ENCODE results near the gene PTPRT. TPM values are rescaled to one million over a fixed set of nuclear protein-coding genes. Genes with fewer than 3 reads are reported as not detected.

Gene PTPRT
- polyA plus RNA-seq, 3 donors, result not detected

GRCh38 chr20:42954951-42955350 lies 234.8 kb downstream of the PTPRT start:
- peaks cover 0 to 1% (median 0%) of the 10 kb centered on the region in 3 donors for H3K27me3 Mint-ChIP-seq (ENCODE audit: low read depth in 3 of 3)
- H3K36me3 Mint-ChIP-seq, result no peaks in the 10 kb centered on the region
- Histone ChIP-seq H3K9ac (ENCODE audit: insufficient read depth, low read length, poor library complexity, severe bottlenecking) (no peak overlapping the region), H3K9me3 (replicated peaks in 1 of 2; ENCODE audit: control insufficient read depth in 1 of 2, insufficient read depth in 1 of 2, low read length in 2 of 2) (peaks cover 5 to 6% of the 10 kb centered on the region in 2 donors), H3K36me3 (replicated peaks in 1 of 2; ENCODE audit: control insufficient read depth in 1 of 2, insufficient read depth in 2 of 2, low read length in 2 of 2) (no peaks in the 10 kb centered on the region), H3K79me2 (ENCODE audit: insufficient read depth, low read length) (no peaks in the 10 kb centered on the region), H3K27ac (ENCODE audit: low read depth in 1 of 2, low read length in 2 of 2) (no peak overlapping the region), H3K27me3 (ENCODE audit: control insufficient read depth in 2 of 2, insufficient read depth in 2 of 2, low read length in 2 of 2) (no peaks in the 10 kb centered on the region), H2AFZ (ENCODE audit: insufficient read depth, low read depth, low read length, poor library complexity, severe bottlenecking) (no peak overlapping the region), H3K4me1 (ENCODE audit: control insufficient read depth in 1 of 2, insufficient read depth in 2 of 2, low read length in 2 of 2) (no peaks in the 10 kb centered on the region), H4K20me1 (ENCODE audit: insufficient read depth, low read length) (no peaks in the 10 kb centered on the region), H3K4me2 (replicated peaks; ENCODE audit: extremely low read depth, low read length, poor library complexity, severe bottlenecking) (no peak overlapping the region), H3K4me3 (replicated peaks in 1 of 3; ENCODE audit: low read depth in 2 of 3, low read length in 3 of 3) (no peak overlapping the region)
- intact Hi-C loops (cut with micrococcal nuclease), result no loop called here
- no peak overlapping the region for H3K27ac Mint-ChIP-seq
- TF ChIP-seq, protein P1, sequence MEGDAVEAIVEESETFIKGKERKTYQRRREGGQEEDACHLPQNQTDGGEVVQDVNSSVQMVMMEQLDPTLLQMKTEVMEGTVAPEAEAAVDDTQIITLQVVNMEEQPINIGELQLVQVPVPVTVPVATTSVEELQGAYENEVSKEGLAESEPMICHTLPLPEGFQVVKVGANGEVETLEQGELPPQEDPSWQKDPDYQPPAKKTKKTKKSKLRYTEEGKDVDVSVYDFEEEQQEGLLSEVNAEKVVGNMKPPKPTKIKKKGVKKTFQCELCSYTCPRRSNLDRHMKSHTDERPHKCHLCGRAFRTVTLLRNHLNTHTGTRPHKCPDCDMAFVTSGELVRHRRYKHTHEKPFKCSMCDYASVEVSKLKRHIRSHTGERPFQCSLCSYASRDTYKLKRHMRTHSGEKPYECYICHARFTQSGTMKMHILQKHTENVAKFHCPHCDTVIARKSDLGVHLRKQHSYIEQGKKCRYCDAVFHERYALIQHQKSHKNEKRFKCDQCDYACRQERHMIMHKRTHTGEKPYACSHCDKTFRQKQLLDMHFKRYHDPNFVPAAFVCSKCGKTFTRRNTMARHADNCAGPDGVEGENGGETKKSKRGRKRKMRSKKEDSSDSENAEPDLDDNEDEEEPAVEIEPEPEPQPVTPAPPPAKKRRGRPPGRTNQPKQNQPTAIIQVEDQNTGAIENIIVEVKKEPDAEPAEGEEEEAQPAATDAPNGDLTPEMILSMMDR (IDR thresholded peaks at IDR 0.05), result no peak
- H3K9me3 Mint-ChIP-seq, result peaks cover 0 to 7% (median 3%) of the 10 kb centered on the region in 7 donors
- 50% methylated on average over 2 of the region's 5 CpGs for WGBS (ENCODE audit: insufficient coverage)
- no peak for DNase-seq
- H3K4me3 Mint-ChIP-seq, result no peak overlapping the region
- no peaks in the 10 kb centered on the region for H3K4me1 Mint-ChIP-seq

DNA sequence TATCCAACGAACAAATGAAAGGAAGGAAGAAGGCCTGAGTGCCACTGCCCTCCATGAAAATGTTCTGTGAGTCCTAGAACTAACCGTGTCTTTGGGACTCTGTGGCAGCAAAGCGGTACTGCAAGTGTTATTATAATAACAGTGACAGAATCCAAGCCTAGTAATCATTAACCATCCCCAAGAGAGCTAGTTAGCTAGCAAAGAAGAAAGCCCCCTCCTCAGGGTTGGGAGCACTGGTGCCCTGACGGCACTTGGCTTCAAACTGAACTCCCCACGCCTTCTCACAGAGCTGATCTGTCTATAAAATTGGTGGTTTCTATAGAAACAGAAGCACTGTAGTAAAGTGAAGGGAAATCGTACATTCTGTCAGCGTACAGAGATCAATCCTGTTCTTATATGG lies 239.8 kb downstream of the PTPRT start:
- TF ChIP-seq, protein P1 (IDR thresholded peaks at IDR 0.05), result no peak
- H3K27me3 ChIP-seq (ENCODE audit: control insufficient read depth in 2 of 2, insufficient read depth in 2 of 2, low read length in 2 of 2), result no peaks in the 10 kb centered on the region
- peaks cover 0 to 1% (median 0%) of the 10 kb centered on the region in 3 donors for H3K27me3 Mint-ChIP-seq (ENCODE audit: low read depth in 3 of 3)
- H4K20me1 ChIP-seq (ENCODE audit: insufficient read depth, low read length), result no peaks in the 10 kb centered on the region
- H2AFZ ChIP-seq (ENCODE audit: insufficient read depth, low read depth, low read length, poor library complexity, severe bottlenecking), result no peak overlapping the region
- no peaks in the 10 kb centered on the region for H3K36me3 Mint-ChIP-seq
- no peak overlapping the region for H3K4me3 ChIP-seq (replicated peaks in 1 of 3; ENCODE audit: low read depth in 2 of 3, low read length in 3 of 3)
- H3K9me3 Mint-ChIP-seq, result peaks cover 7 to 16% (median 10%) of the 10 kb centered on the region in 7 donors
- H3K27ac ChIP-seq (ENCODE audit: low read depth in 1 of 2, low read length in 2 of 2), result no peak overlapping the region
- no peak overlapping the region for H3K4me3 Mint-ChIP-seq
- no peaks in the 10 kb centered on the region for H3K36me3 ChIP-seq (replicated peaks in 1 of 2; ENCODE audit: control insufficient read depth in 1 of 2, insufficient read depth in 2 of 2, low read length in 2 of 2)
- no peak for DNase-seq
- H3K9me3 ChIP-seq (replicated peaks in 1 of 2; ENCODE audit: control insufficient read depth in 1 of 2, insufficient read depth in 1 of 2, low read length in 2 of 2), result peaks cover 7 to 10% of the 10 kb centered on the region in 2 donors
- H3K4me1 Mint-ChIP-seq, result no peaks in the 10 kb centered on the region
- no peaks in the 10 kb centered on the region for H3K79me2 ChIP-seq (ENCODE audit: insufficient read depth, low read length)
- H3K4me2 ChIP-seq (replicated peaks; ENCODE audit: extremely low read depth, low read length, poor library complexity, severe bottlenecking), result no peak overlapping the region
- no peaks in the 10 kb centered on the region for H3K4me1 ChIP-seq (ENCODE audit: control insufficient read depth in 1 of 2, insufficient read depth in 2 of 2, low read length in 2 of 2)
- WGBS (ENCODE audit: insufficient coverage), result 91% methylated on average over 3 of the region's 7 CpGs
- intact Hi-C loops (cut with micrococcal nuclease), result no loop called here
- no peak overlapping the region for H3K27ac Mint-ChIP-seq
- no peak overlapping the region for H3K9ac ChIP-seq (ENCODE audit: insufficient read depth, low read length, poor library complexity, severe bottlenecking)

All from CD14-positive monocyte (primary cell).